OCI-LY7 (cell line): ENCODE measurements around the gene CRTAC1. TPM values are rescaled to one million over a fixed set of nuclear protein-coding genes. Genes with fewer than 3 reads are reported as not detected.

Experiments used
- BruUV-seq: library from RNA; stranded (reverse); fragments of 400-500 nt; replicated peaks from 2 replicates; lab custom pipeline; 2021; lab: Mats Ljungman, UMichigan
- CTCF ChIA-PET: fragments of 300-600 bp; sonication (Branson Sonifier 250); formaldehyde crosslinking; loops from one replicate; lab custom pipeline; 2022; ENCODE audit warnings: antibody characterized with exemption; ENCODE audit not compliant: unreplicated experiment; lab: Charles Lee
- POLR2A ChIA-PET: fragments of 300-600 bp; sonication (Branson Sonifier 250); formaldehyde crosslinking; loops from one replicate; lab custom pipeline; 2022; ENCODE audit warnings: antibody characterized with exemption; lab: Charles Lee
- DNase-seq: peaks from one replicate; pipeline ENCODE4 v3.0.0-alpha.2; 2015; ENCODE audit warnings: low spot score
- H2AFZ ChIP-seq: fragments of 200-600 bp; sonication (generic), shearing (Covaris generic); 2 replicates; pipeline ENCODE4 v1.6.1; 2014; ENCODE audit warnings: mild to moderate bottlenecking, antibody characterized with exemption, low read length, moderate library complexity
- H3K27ac ChIP-seq: fragments of 200-600 bp; sonication (generic); 2 replicates; pipeline ENCODE4 v1.5.1; 2014; ENCODE audit warnings: mixed run types, low read depth, mild to moderate bottlenecking, moderate library complexity, low read length, inconsistent platforms; ENCODE audit not compliant: poor library complexity, severe bottlenecking
- H3K36me3 ChIP-seq: fragments of 200-600 bp; sonication (generic); 2 replicates; pipeline ENCODE4 v1.6.1; 2014; ENCODE audit warnings: mild to moderate bottlenecking, antibody characterized with exemption, low read length, moderate library complexity, mixed read lengths; ENCODE audit not compliant: insufficient read depth
- H3K4me1 ChIP-seq: fragments of 200-600 bp; sonication (generic); 2 replicates; pipeline ENCODE4 v1.5.1; 2014; ENCODE audit warnings: mild to moderate bottlenecking, low read length; ENCODE audit not compliant: insufficient read depth, poor library complexity, severe bottlenecking
- H3K4me2 ChIP-seq: fragments of 200-600 bp; sonication (generic); 2 replicates; pipeline ENCODE4 v1.6.1; 2014; ENCODE audit warnings: mild to moderate bottlenecking, low read length
- H3K4me3 ChIP-seq: fragments of 200-600 bp; sonication (generic); 2 replicates; pipeline ENCODE4 v1.5.1; 2014; ENCODE audit warnings: mild to moderate bottlenecking, low read depth, low read length; ENCODE audit not compliant: poor library complexity, severe bottlenecking
- H3K79me2 ChIP-seq: fragments of 200-600 bp; sonication (generic); 2 replicates; pipeline ENCODE4 v1.6.1; 2016; ENCODE audit warnings: low read depth, mild to moderate bottlenecking, low read length, moderate library complexity, mixed read lengths; ENCODE audit not compliant: insufficient read depth
- H3K9me2 ChIP-seq: fragments of 200-600 bp; sonication (generic); 2 replicates; pipeline ENCODE4 v1.6.1; 2016; ENCODE audit warnings: mild to moderate bottlenecking, low read length, mixed read lengths; ENCODE audit not compliant: insufficient read depth
- H3K9me3 ChIP-seq: fragments of 200-600 bp; sonication (generic); 2 replicates; pipeline ENCODE4 v1.6.1; 2014; ENCODE audit warnings: mild to moderate bottlenecking, mixed run types, low read length, mixed read lengths
- H4K20me1 ChIP-seq: fragments of 200-600 bp; sonication (generic); 2 replicates; pipeline ENCODE4 v1.6.1; 2014; ENCODE audit warnings: mild to moderate bottlenecking, antibody characterized with exemption, low read length, moderate library complexity, mixed read lengths; ENCODE audit not compliant: insufficient read depth
- CTCF ChIP-seq: fragments of 200-600 bp; sonication (generic); conservative IDR thresholded peaks from 2 replicates; pipeline ENCODE4 v1.5.1; 2014; ENCODE audit warnings: mild to moderate bottlenecking, antibody characterized with exemption, low read length, moderate library complexity, mixed read lengths
- EZH2phosphoT487 ChIP-seq: fragments of 200-600 bp; sonication (generic); IDR thresholded peaks from 2 replicates; pipeline ENCODE4 v1.6.1; 2018; ENCODE audit warnings: low read depth, borderline replicate concordance, mild to moderate bottlenecking, mixed run types, antibody characterized with exemption, low read length, moderate library complexity, mixed read lengths
- intact Hi-C: fragments of 100-400 bp; cut with micrococcal nuclease; formaldehyde crosslinking; loops from one replicate; pipeline ENCODE4 v1.10.0; 2022; ENCODE audit not compliant: unreplicated experiment
- total RNA-seq, 2 experiments: library from RNA; depleted of rRNA in 1 of 2; stranded (reverse); fragments of >200 nt in 1 of 2; shearing (Covaris generic) in 1 of 2; gene quantifications; 2 replicates each; pipeline ENCODE4 v1.2.3, GENCODE V29; 2014 to 2022

The CRTAC1 gene
- total RNA-seq, 2 experiments from 2014 or later, result not detected

- Histone ChIP-seq H3K4me2 (no peak overlapping the region), H3K36me3 (no peaks in the 10 kb centered on the region), H3K4me1 (no peaks in the 10 kb centered on the region), H3K27ac (no peak overlapping the region), H3K4me3 (no peak overlapping the region), H3K9me2 (no peaks in the 10 kb centered on the region), H4K20me1 (no peaks in the 10 kb centered on the region), H3K79me2 (no peaks in the 10 kb centered on the region), H3K9me3 (no peaks in the 10 kb centered on the region), H2AFZ (no peak overlapping the region)
- TF ChIP-seq CTCF (no peak), EZH2phosphoT487 (no peak)
- no TSS peak for BruUV-seq
- POLR2A ChIA-PET, result no interaction called here
- CTCF ChIA-PET, result interaction anchor here (0.5 to 1.4 kb wide), 2 partner anchors 25 to 127 kb away, joined by 4 to 7 read pairs; no protein-coding TSS in a partner anchor
- no peak for DNase-seq
- intact Hi-C loops, result loop anchor here (2.0 to 10.0 kb wide), 6 partner anchors 113 to 748 kb away; no protein-coding TSS in a partner anchor
Measured at GRCh38 chr10:97914171-97914836, 116.1 kb downstream of the CRTAC1 start.

- CTCF ChIA-PET, result no interaction called here
- Histone ChIP-seq H3K27ac (no peak overlapping the region), H3K36me3 (no peaks in the 10 kb centered on the region), H3K4me3 (no peak overlapping the region), H3K79me2 (no peaks in the 10 kb centered on the region), H3K9me2 (no peaks in the 10 kb centered on the region), H3K4me2 (no peak overlapping the region), H4K20me1 (no peaks in the 10 kb centered on the region), H3K9me3 (no peaks in the 10 kb centered on the region), H2AFZ (no peak overlapping the region), H3K4me1 (no peaks in the 10 kb centered on the region)
- no peak for TF ChIP-seq CTCF
- TF ChIP-seq EZH2phosphoT487, result no peak
- POLR2A ChIA-PET, result no interaction called here
- BruUV-seq, result no TSS peak
- intact Hi-C loops, result loop anchor here (2.0 to 10.0 kb wide), 6 partner anchors 114 to 749 kb away; no protein-coding TSS in a partner anchor
- no peak for DNase-seq
Measured at GRCh38 chr10:97913614-97914013, 116.8 kb downstream of the CRTAC1 start.

- Histone ChIP-seq H3K36me3 (no peaks in the 10 kb centered on the region), H3K9me2 (no peaks in the 10 kb centered on the region), H3K4me3 (no peak overlapping the region), H2AFZ (no peak overlapping the region), H3K79me2 (no peaks in the 10 kb centered on the region), H3K4me2 (no peak overlapping the region), H3K27ac (no peak overlapping the region), H3K9me3 (no peaks in the 10 kb centered on the region), H4K20me1 (no peaks in the 10 kb centered on the region), H3K4me1 (no peaks in the 10 kb centered on the region)
- no TSS peak for BruUV-seq
- POLR2A ChIA-PET, result no interaction called here
- intact Hi-C loops, result loop anchor here (5.0 to 10.0 kb wide), 5 partner anchors 114 to 749 kb away; no protein-coding TSS in a partner anchor
- TF ChIP-seq EZH2phosphoT487 (no peak), CTCF (no peak)
- DNase-seq, result no peak
- CTCF ChIA-PET, result no interaction called here
Measured at GRCh38 chr10:97913193-97913592, 117.2 kb downstream of the CRTAC1 start.
